Progenitor cell of endocrine pancreas (in vitro differentiated cells): ENCODE data around the gene IBA57. TPM values are rescaled to one million over a fixed set of nuclear protein-coding genes. Genes with fewer than 3 reads are reported as not detected.
A peak's percentile ranks its signal among the peaks of the same experiment; 100 is the strongest.
"Not testable (repeated sequence)": the region's sequence is repeated elsewhere in the genome, so short reads cannot be mapped to it uniquely, and the experiment has no call there.

Source experiments
- DNase-seq: peaks from one replicate; pipeline ENCODE4 v3.0.0; 2021; ENCODE audit warnings: low spot score; ENCODE audit not compliant: unreplicated experiment
- H3K27ac Mint-ChIP-seq: 2 replicates; pipeline ENCODE4 v1.8.0; 2021; ENCODE audit warnings: mild to moderate bottlenecking, moderate library complexity, mixed read lengths
- H3K27me3 Mint-ChIP-seq: 2 replicates; pipeline ENCODE4 v1.8.0; 2021; ENCODE audit warnings: mixed read lengths
- H3K36me3 Mint-ChIP-seq: 2 replicates; pipeline ENCODE4 v1.8.0; 2022; ENCODE audit warnings: mixed read lengths; ENCODE audit not compliant: insufficient read depth
- H3K4me1 Mint-ChIP-seq: 2 replicates; pipeline ENCODE4 v1.8.0; 2021; ENCODE audit warnings: low read depth, mixed read lengths
- H3K4me3 Mint-ChIP-seq: 2 replicates; pipeline ENCODE4 v1.8.0; 2021; ENCODE audit warnings: low read depth, mild to moderate bottlenecking, moderate library complexity, mixed read lengths
- H3K9me3 Mint-ChIP-seq: 2 replicates; pipeline ENCODE4 v1.8.0; 2021; ENCODE audit warnings: low read depth, mixed read lengths
- CTCF ChIP-seq: fragments of 200-600 bp; sonication (generic); IDR thresholded peaks from one replicate; pipeline ENCODE4 v1.5.0; 2021; ENCODE audit warnings: antibody characterized with exemption, mild to moderate bottlenecking; ENCODE audit not compliant: unreplicated experiment
- total RNA-seq: library from RNA; stranded (reverse); gene quantifications from 2 replicates; pipeline ENCODE4 v1.2.1, GENCODE V29; 2021

IBA57 gene
- total RNA-seq, 1 donor from 2014 or later = 11.2 TPM

- TF ChIP-seq CTCF = no peak
- Mint-ChIP-seq H3K4me3 (no peak overlapping the region), H3K27ac (peak overlapping the region; percentile 29), H3K4me1 (no peaks in the 10 kb centered on the region), H3K27me3 (no peaks in the 10 kb centered on the region), H3K36me3 (no peaks in the 10 kb centered on the region), H3K9me3 (no peaks in the 10 kb centered on the region)
- DNase-seq = no peak
Measured at GRCh38 chr1:228181645-228182034, 16.0 kb downstream of the IBA57 start.

GRCh38 chr1:228182296-228183030, 16.9 kb downstream of the IBA57 start:
- no peaks in the 10 kb centered on the region for H3K36me3 Mint-ChIP-seq
- no peak for DNase-seq
- no peak overlapping the region for H3K27ac Mint-ChIP-seq
- H3K4me3 Mint-ChIP-seq = no peak overlapping the region
- H3K27me3 Mint-ChIP-seq = no peaks in the 10 kb centered on the region
- H3K4me1 Mint-ChIP-seq = no peaks in the 10 kb centered on the region
- H3K9me3 Mint-ChIP-seq = no peaks in the 10 kb centered on the region
- no peak for TF ChIP-seq CTCF

- no peaks in the 10 kb centered on the region for H3K36me3 Mint-ChIP-seq
- no peaks in the 10 kb centered on the region for H3K4me1 Mint-ChIP-seq
- no peak overlapping the region for H3K27ac Mint-ChIP-seq
- no peak for DNase-seq
- H3K27me3 Mint-ChIP-seq = no peaks in the 10 kb centered on the region
- no peak overlapping the region for H3K4me3 Mint-ChIP-seq
- TF ChIP-seq CTCF = no peak
- H3K9me3 Mint-ChIP-seq = peaks cover 10% of the 10 kb centered on the region
Measured at GRCh38 chr1:228184152-228184551, 18.5 kb downstream of the IBA57 start.

GRCh38 chr1:228185641-228185965, 20.0 kb downstream of the IBA57 start:
- no peaks in the 10 kb centered on the region for H3K36me3 Mint-ChIP-seq
- no peak overlapping the region for H3K4me3 Mint-ChIP-seq
- no peaks in the 10 kb centered on the region for H3K4me1 Mint-ChIP-seq
- TF ChIP-seq CTCF = no peak
- H3K27ac Mint-ChIP-seq = no peak overlapping the region
- DNase-seq = no peak
- peaks cover 10% of the 10 kb centered on the region for H3K9me3 Mint-ChIP-seq
- H3K27me3 Mint-ChIP-seq = no peaks in the 10 kb centered on the region

- H3K27ac Mint-ChIP-seq, DNase-seq, H3K4me1 Mint-ChIP-seq, H3K4me3 Mint-ChIP-seq, H3K36me3 Mint-ChIP-seq, H3K27me3 Mint-ChIP-seq: not testable (repeated sequence)
- peaks cover 10% of the 10 kb centered on the region for H3K9me3 Mint-ChIP-seq
Measured at GRCh38 chr1:228188249-228188648, 22.6 kb downstream of the IBA57 start.

GRCh38 chr1:228190182-228190581, 24.6 kb downstream of the IBA57 start:
- DNase-seq = no peak
- no peaks in the 10 kb centered on the region for H3K4me1 Mint-ChIP-seq
- H3K9me3 Mint-ChIP-seq = peaks cover 10% of the 10 kb centered on the region
- H3K27me3 Mint-ChIP-seq = no peaks in the 10 kb centered on the region
- TF ChIP-seq CTCF = no peak
- no peak overlapping the region for H3K4me3 Mint-ChIP-seq
- no peak overlapping the region for H3K27ac Mint-ChIP-seq
- no peaks in the 10 kb centered on the region for H3K36me3 Mint-ChIP-seq
